Activated CD8-positive, alpha-beta T cell treated with anti-CD3 and anti-CD28 coated beads for 36 hours (primary cell): Measurements from ENCODE around the gene DHX32. TPM values are rescaled to one million over a fixed set of nuclear protein-coding genes. Genes with fewer than 3 reads are reported as not detected.

Experiments used
- ATAC-seq: fragments of 200-7000 bp; cut with Tn5 transposase; one replicate; pipeline ENCODE4 v1.10.0; 2021; ENCODE audit warnings: mild to moderate bottlenecking, moderate library complexity
- CTCF ChIA-PET: fragments of 350-600 bp; sonication (Branson Sonifier 250); formaldehyde crosslinking; loops from one replicate; lab custom pipeline; 2021; ENCODE audit warnings: antibody characterized with exemption; lab: Charles Lee
- POLR2A ChIA-PET: fragments of 350-600 bp; sonication (Branson Sonifier 250); formaldehyde crosslinking; loops from one replicate; lab custom pipeline; 2021; ENCODE audit warnings: antibody characterized with exemption; lab: Charles Lee
- DNase-seq: peaks from one replicate; pipeline ENCODE4 v3.0.0-alpha.2; 2020
- H3K27ac Mint-ChIP-seq: one replicate; pipeline ENCODE4 v1.8.0; 2021; ENCODE audit warnings: mild to moderate bottlenecking, mixed read lengths
- H3K27me3 Mint-ChIP-seq: one replicate; pipeline ENCODE4 v1.8.0; 2021; ENCODE audit warnings: mixed read lengths
- H3K36me3 Mint-ChIP-seq: one replicate; pipeline ENCODE4 v1.8.0; 2021; ENCODE audit warnings: low read depth, mixed read lengths
- H3K4me1 Mint-ChIP-seq: one replicate; pipeline ENCODE4 v1.8.0; 2021; ENCODE audit warnings: low read depth, mixed read lengths
- H3K4me3 Mint-ChIP-seq: one replicate; pipeline ENCODE4 v1.8.0; 2021; ENCODE audit warnings: mild to moderate bottlenecking, moderate library complexity, mixed read lengths
- H3K9me3 Mint-ChIP-seq: one replicate; pipeline ENCODE4 v1.8.0; 2021; ENCODE audit warnings: mixed read lengths
- CTCF ChIP-seq: fragments of 200-600 bp; IDR thresholded peaks from one replicate; pipeline ENCODE4 v1.8.0; 2022; ENCODE audit warnings: antibody characterized with exemption, mild to moderate bottlenecking
- intact Hi-C: fragments of 100-400 bp; cut with micrococcal nuclease; formaldehyde crosslinking; loops from one replicate; pipeline ENCODE4 v1.10.0; 2022
- total RNA-seq, 2 experiments: library from RNA; stranded (reverse); gene quantifications; one replicate each; pipeline ENCODE4 v1.2.3, GENCODE V29; 2021

The DHX32 gene
- total RNA-seq, 2 experiments from 2014 or later = 26.6 to 27.8 TPM

GRCh38 chr10:125817337-125817946 lies 63.6 kb downstream of the DHX32 start:
- intact Hi-C loops = no loop called here
- Mint-ChIP-seq H3K4me1 (peaks cover 20% of the 10 kb centered on the region), H3K4me3 (no peak overlapping the region), H3K27me3 (no peaks in the 10 kb centered on the region), H3K27ac (no peak overlapping the region), H3K9me3 (no peaks in the 10 kb centered on the region), H3K36me3 (peaks cover 21% of the 10 kb centered on the region)
- no peak for ATAC-seq
- CTCF ChIA-PET = no interaction called here
- TF ChIP-seq CTCF = no peak
- DNase-seq = no peak
- POLR2A ChIA-PET = interaction anchor here (1.0 to 1.4 kb wide), 3 partner anchors 11 to 16 kb away, joined by 3 read pairs; no protein-coding TSS in a partner anchor

- H3K4me3 Mint-ChIP-seq = no peak overlapping the region
- no peak overlapping the region for H3K27ac Mint-ChIP-seq
- no peaks in the 10 kb centered on the region for H3K27me3 Mint-ChIP-seq
- ChIA-PET CTCF (no interaction called here), POLR2A (interaction anchor here (1.3 kb wide), 1 partner anchor 11 kb away, joined by 3 read pairs; no protein-coding TSS in a partner anchor)
- intact Hi-C loops = no loop called here
- H3K4me1 Mint-ChIP-seq = peaks cover 15% of the 10 kb centered on the region
- no peak for ATAC-seq
- TF ChIP-seq CTCF = no peak
- no peak for DNase-seq
- no peaks in the 10 kb centered on the region for H3K9me3 Mint-ChIP-seq
- peaks cover 21% of the 10 kb centered on the region for H3K36me3 Mint-ChIP-seq
Observed at GRCh38 chr10:125816548-125816947, 64.5 kb downstream of the DHX32 start.

GRCh38 chr10:125815764-125816163 lies 65.3 kb downstream of the DHX32 start:
- intact Hi-C loops = no loop called here
- ATAC-seq (no peak), DNase-seq (no peak)
- CTCF ChIA-PET = no interaction called here
- Mint-ChIP-seq H3K9me3 (no peaks in the 10 kb centered on the region), H3K4me1 (peaks cover 7% of the 10 kb centered on the region), H3K27me3 (no peaks in the 10 kb centered on the region), H3K27ac (no peak overlapping the region), H3K4me3 (no peak overlapping the region), H3K36me3 (peaks cover 24% of the 10 kb centered on the region)
- POLR2A ChIA-PET = no interaction called here
- no peak for TF ChIP-seq CTCF

GRCh38 chr10:125812128-125812750 lies 68.9 kb downstream of the DHX32 start:
- H3K4me3 Mint-ChIP-seq = no peak overlapping the region
- DNase-seq (no peak), ATAC-seq (no peak)
- H3K27ac Mint-ChIP-seq = no peak overlapping the region
- TF ChIP-seq CTCF = no peak
- ChIA-PET CTCF (no interaction called here), POLR2A (no interaction called here)
- no peaks in the 10 kb centered on the region for H3K9me3 Mint-ChIP-seq
- H3K27me3 Mint-ChIP-seq = no peaks in the 10 kb centered on the region
- intact Hi-C loops = no loop called here
- no peaks in the 10 kb centered on the region for H3K4me1 Mint-ChIP-seq
- H3K36me3 Mint-ChIP-seq = peaks cover 31% of the 10 kb centered on the region

GRCh38 chr10:125811251-125811650 lies 69.8 kb downstream of the DHX32 start:
- intact Hi-C loops = no loop called here
- Mint-ChIP-seq H3K27me3 (no peaks in the 10 kb centered on the region), H3K36me3 (peaks cover 31% of the 10 kb centered on the region), H3K27ac (no peak overlapping the region), H3K4me1 (no peaks in the 10 kb centered on the region), H3K9me3 (no peaks in the 10 kb centered on the region), H3K4me3 (no peak overlapping the region)
- ATAC-seq (no peak), DNase-seq (no peak)
- TF ChIP-seq CTCF = no peak
- ChIA-PET CTCF (interaction anchor here (1.0 kb wide), 1 partner anchor 10 kb away, joined by 3 read pairs; no protein-coding TSS in a partner anchor), POLR2A (no interaction called here)
